Fibroblast of lung (primary cell): Measurements from ENCODE around the gene SLC4A9. TPM values are rescaled to one million over a fixed set of nuclear protein-coding genes. Genes with fewer than 3 reads are reported as not detected.
A peak's percentile ranks its signal among the peaks of the same experiment; 100 is the strongest.

ENCODE experiments used
- DNase-seq, 2 donors: peaks; one replicate each; pipeline versions ENCODE4 v3.0.0 to v3.0.0-alpha.2; 2010; ENCODE audit warnings: low read depth in 2 of 2
- H2AFZ ChIP-seq: 2 replicates; pipeline ENCODE4 v1.5.1; 2012; ENCODE audit warnings: low read length, control low read depth, inconsistent platforms
- H3K27ac ChIP-seq: 2 replicates; pipeline ENCODE4 v1.5.1; 2011; ENCODE audit warnings: low read length, control low read depth; ENCODE audit not compliant: insufficient read depth
- H3K27me3 ChIP-seq: 2 replicates; pipeline ENCODE4 v1.5.1; 2011; ENCODE audit warnings: mild to moderate bottlenecking, low read length; ENCODE audit not compliant: control insufficient read depth, insufficient read depth
- H3K36me3 ChIP-seq: 2 replicates; pipeline ENCODE4 v1.5.1; 2011; ENCODE audit warnings: low read length; ENCODE audit not compliant: control insufficient read depth, insufficient read depth
- H3K4me1 ChIP-seq: 2 replicates; pipeline ENCODE4 v1.5.1; 2011; ENCODE audit warnings: low read length; ENCODE audit not compliant: control insufficient read depth, insufficient read depth; ENCODE audit errors: extremely low read depth
- H3K4me2 ChIP-seq: 2 replicates; pipeline ENCODE4 v1.5.1; 2011; ENCODE audit warnings: low read length, control low read depth; ENCODE audit not compliant: insufficient read depth; ENCODE audit errors: extremely low read depth
- H3K4me3 ChIP-seq, 4 experiments: fragments of 200-600 bp in 1 of 4; sonication (generic) in 1 of 4; replicated peaks in 1 of 4; 2 replicates each; pipeline ENCODE4 v1.5.1; 2011 to 2016; ENCODE audit warnings: low read length in 4 of 4, low read depth in 3 of 4, mild to moderate bottlenecking in 3 of 4, control low read depth in 2 of 4, inconsistent platforms in 1 of 4, mixed read lengths in 1 of 4; ENCODE audit not compliant: insufficient read depth in 1 of 4; ENCODE audit errors: control extremely low read depth in 1 of 4
- H3K79me2 ChIP-seq: 2 replicates; pipeline ENCODE4 v1.5.1; 2012; ENCODE audit warnings: mild to moderate bottlenecking, low read length, inconsistent platforms; ENCODE audit not compliant: control insufficient read depth, insufficient read depth
- H3K9ac ChIP-seq: 2 replicates; pipeline ENCODE4 v1.5.1; 2011; ENCODE audit warnings: mild to moderate bottlenecking, low read length, control low read depth; ENCODE audit not compliant: insufficient read depth
- H3K9me3 ChIP-seq: 2 replicates; pipeline ENCODE4 v1.5.1; 2012; ENCODE audit warnings: low read depth, low read length; ENCODE audit not compliant: control insufficient read depth, insufficient read depth
- H4K20me1 ChIP-seq: 2 replicates; pipeline ENCODE4 v1.5.1; 2011; ENCODE audit warnings: low read length; ENCODE audit not compliant: control insufficient read depth, insufficient read depth; ENCODE audit errors: extremely low read depth
- CTCF ChIP-seq, 2 donors: IDR thresholded peaks in 1 of 2; conservative IDR thresholded peaks in 1 of 2; 1 replicate in 1 of 2; 2 replicates in 1 of 2; pipeline ENCODE4 v1.5.1; 2011 to 2012; ENCODE audit warnings: low read length in 2 of 2, control low read depth in 1 of 2, inconsistent platforms in 1 of 2, low read depth in 1 of 2, mild to moderate bottlenecking in 1 of 2
- EZH2 ChIP-seq: IDR thresholded peaks from 2 replicates; pipeline ENCODE4 v1.5.1; 2012; ENCODE audit warnings: low read length, control low read depth, mild to moderate bottlenecking; ENCODE audit errors: missing control alignments
- polyA plus RNA-seq, 2 donors: library from polyadenylated mRNA; depleted of rRNA in 1 of 2; stranded (reverse) in 1 of 2; unstranded in 1 of 2; fragments of >200 nt; gene quantifications; 2 replicates each; pipeline ENCODE4 v1.2.1, GENCODE V29; 2011 to 2012; ENCODE audit warnings: missing spikeins in 1 of 2
- total RNA-seq: library from RNA; depleted of rRNA; stranded (reverse); fragments of >200 nt; gene quantifications from 2 replicates; pipeline ENCODE4 v1.2.1, GENCODE V29; 2014

Gene SLC4A9
- total and polyA plus RNA-seq, 2 donors (not counting 1 experiment from before 2014, with no cell fraction given): not detected

- Histone ChIP-seq H3K27me3 (peaks cover 7% of the 10 kb centered on the region), H4K20me1 (no peaks in the 10 kb centered on the region), H3K9ac (no peak overlapping the region), H3K27ac (no peak overlapping the region), H3K4me3 (peak overlapping the region in 1 of 4 experiments; percentile 37), H3K9me3 (no peaks in the 10 kb centered on the region), H3K36me3 (no peaks in the 10 kb centered on the region), H3K4me1 (no peaks in the 10 kb centered on the region), H2AFZ (no peak overlapping the region), H3K4me2 (peak overlapping the region; percentile 59), H3K79me2 (no peaks in the 10 kb centered on the region)
- no peak for DNase-seq
- no peak for TF ChIP-seq CTCF (conservative IDR thresholded peaks at IDR 0.05 in 1 of 2, IDR thresholded peaks at IDR 0.05 in 1 of 2; ENCODE audit: low read depth in 1 of 2, low read length in 2 of 2)
Measured at GRCh38 chr5:140363631-140364471, 3.9 kb downstream of the SLC4A9 start.

- no peak overlapping the region for H3K27ac ChIP-seq
- no peaks in the 10 kb centered on the region for H3K4me1 ChIP-seq
- no peaks in the 10 kb centered on the region for H3K36me3 ChIP-seq
- H3K9ac ChIP-seq: no peak overlapping the region
- H4K20me1 ChIP-seq: no peaks in the 10 kb centered on the region
- H3K4me2 ChIP-seq: no peak overlapping the region
- no peak for TF ChIP-seq EZH2
- no peak for TF ChIP-seq CTCF (conservative IDR thresholded peaks at IDR 0.05 in 1 of 2, IDR thresholded peaks at IDR 0.05 in 1 of 2; ENCODE audit: low read depth in 1 of 2, low read length in 2 of 2)
- no peaks in the 10 kb centered on the region for H3K79me2 ChIP-seq
- H3K4me3 ChIP-seq: no peak overlapping the region
- H2AFZ ChIP-seq: no peak overlapping the region
- H3K9me3 ChIP-seq: no peaks in the 10 kb centered on the region
- peaks cover 7% of the 10 kb centered on the region for H3K27me3 ChIP-seq
- no peak for DNase-seq
Measured at GRCh38 chr5:140364472-140364765, 4.4 kb downstream of the SLC4A9 start.

- Histone ChIP-seq H3K4me3 (no peak overlapping the region), H2AFZ (no peak overlapping the region)
Measured at GRCh38 chr5:140365282-140365681, 5.3 kb downstream of the SLC4A9 start.

More at GRCh38 chr5:140365282-140365681, 5.3 kb downstream of the SLC4A9 start:
- no peak overlapping the region for H3K27ac ChIP-seq
- H3K4me2 ChIP-seq: no peak overlapping the region
- peaks cover 7% of the 10 kb centered on the region for H3K27me3 ChIP-seq
- no peaks in the 10 kb centered on the region for H3K4me1 ChIP-seq
- no peaks in the 10 kb centered on the region for H3K36me3 ChIP-seq
- no peaks in the 10 kb centered on the region for H4K20me1 ChIP-seq
- H3K9ac ChIP-seq: no peak overlapping the region
- no peaks in the 10 kb centered on the region for H3K9me3 ChIP-seq
- DNase-seq: no peak
- no peaks in the 10 kb centered on the region for H3K79me2 ChIP-seq
- TF ChIP-seq CTCF (conservative IDR thresholded peaks at IDR 0.05 in 1 of 2, IDR thresholded peaks at IDR 0.05 in 1 of 2; ENCODE audit: low read depth in 1 of 2, low read length in 2 of 2): no peak
- no peak for TF ChIP-seq EZH2
